ENCODE results near the gene CYP1A2. TPM values are rescaled to one million over a fixed set of nuclear protein-coding genes. Genes with fewer than 3 reads are reported as not detected.

The CYP1A2 gene
- total and polyA plus RNA-seq, 2 of the 13 experiments (the other 11 are each of a cell fraction or from before 2014, with no cell fraction given) = 0.07 TPM; not detected in 1

DNA sequence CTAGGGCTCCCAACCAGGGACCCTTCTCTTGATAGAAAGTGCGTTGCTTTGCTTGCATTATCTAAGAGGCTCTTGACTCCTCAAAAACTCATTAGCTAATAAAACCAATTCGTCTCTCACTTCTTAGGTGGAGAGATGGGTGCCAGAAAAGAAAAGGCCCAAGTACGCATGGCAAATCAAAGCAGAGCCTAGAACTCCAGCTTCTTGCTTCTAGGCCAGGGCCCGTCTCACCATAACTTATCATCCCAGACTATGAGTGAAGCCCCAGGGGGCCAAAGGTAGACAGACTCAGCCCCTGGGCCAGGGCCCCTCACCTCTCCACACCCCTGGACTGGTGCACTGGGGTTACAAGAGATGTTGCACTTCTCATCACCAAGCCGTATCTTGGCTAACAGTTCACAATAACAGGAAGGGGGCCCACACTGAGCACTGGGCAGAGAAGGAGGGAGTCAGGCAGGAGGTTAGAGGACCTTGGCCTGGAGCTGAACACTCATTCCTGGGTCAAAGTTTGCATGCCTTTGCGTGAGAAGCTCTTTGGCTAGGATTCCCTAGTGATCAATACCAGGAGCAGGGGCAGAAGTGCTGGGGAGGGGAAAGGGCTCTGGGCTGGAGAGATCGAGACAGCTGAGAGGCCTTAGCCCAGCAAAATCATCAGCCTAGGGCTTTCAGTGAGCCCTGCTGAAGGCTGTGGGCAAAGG, 17.9 kb upstream of the CYP1A2 start (continued):
- TF ChIP-seq, protein P1, sequence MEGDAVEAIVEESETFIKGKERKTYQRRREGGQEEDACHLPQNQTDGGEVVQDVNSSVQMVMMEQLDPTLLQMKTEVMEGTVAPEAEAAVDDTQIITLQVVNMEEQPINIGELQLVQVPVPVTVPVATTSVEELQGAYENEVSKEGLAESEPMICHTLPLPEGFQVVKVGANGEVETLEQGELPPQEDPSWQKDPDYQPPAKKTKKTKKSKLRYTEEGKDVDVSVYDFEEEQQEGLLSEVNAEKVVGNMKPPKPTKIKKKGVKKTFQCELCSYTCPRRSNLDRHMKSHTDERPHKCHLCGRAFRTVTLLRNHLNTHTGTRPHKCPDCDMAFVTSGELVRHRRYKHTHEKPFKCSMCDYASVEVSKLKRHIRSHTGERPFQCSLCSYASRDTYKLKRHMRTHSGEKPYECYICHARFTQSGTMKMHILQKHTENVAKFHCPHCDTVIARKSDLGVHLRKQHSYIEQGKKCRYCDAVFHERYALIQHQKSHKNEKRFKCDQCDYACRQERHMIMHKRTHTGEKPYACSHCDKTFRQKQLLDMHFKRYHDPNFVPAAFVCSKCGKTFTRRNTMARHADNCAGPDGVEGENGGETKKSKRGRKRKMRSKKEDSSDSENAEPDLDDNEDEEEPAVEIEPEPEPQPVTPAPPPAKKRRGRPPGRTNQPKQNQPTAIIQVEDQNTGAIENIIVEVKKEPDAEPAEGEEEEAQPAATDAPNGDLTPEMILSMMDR (CRISPR knock-in tag; IDR thresholded peaks at IDR 0.05) = peak; percentile 28; the same call in 1 of the 2 replicates
- no peak for TF ChIP-seq EHMT2 (IDR thresholded peaks at IDR 0.05; ENCODE audit: borderline replicate concordance, low read depth, low read length)
- TF ChIP-seq CREB3 (CRISPR knock-in tag; IDR thresholded peaks at IDR 0.05) = no peak
- TF ChIP-seq, protein P2, sequence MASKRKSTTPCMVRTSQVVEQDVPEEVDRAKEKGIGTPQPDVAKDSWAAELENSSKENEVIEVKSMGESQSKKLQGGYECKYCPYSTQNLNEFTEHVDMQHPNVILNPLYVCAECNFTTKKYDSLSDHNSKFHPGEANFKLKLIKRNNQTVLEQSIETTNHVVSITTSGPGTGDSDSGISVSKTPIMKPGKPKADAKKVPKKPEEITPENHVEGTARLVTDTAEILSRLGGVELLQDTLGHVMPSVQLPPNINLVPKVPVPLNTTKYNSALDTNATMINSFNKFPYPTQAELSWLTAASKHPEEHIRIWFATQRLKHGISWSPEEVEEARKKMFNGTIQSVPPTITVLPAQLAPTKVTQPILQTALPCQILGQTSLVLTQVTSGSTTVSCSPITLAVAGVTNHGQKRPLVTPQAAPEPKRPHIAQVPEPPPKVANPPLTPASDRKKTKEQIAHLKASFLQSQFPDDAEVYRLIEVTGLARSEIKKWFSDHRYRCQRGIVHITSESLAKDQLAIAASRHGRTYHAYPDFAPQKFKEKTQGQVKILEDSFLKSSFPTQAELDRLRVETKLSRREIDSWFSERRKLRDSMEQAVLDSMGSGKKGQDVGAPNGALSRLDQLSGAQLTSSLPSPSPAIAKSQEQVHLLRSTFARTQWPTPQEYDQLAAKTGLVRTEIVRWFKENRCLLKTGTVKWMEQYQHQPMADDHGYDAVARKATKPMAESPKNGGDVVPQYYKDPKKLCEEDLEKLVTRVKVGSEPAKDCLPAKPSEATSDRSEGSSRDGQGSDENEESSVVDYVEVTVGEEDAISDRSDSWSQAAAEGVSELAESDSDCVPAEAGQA (IDR thresholded peaks at IDR 0.05; ENCODE audit: low read depth) = 0 out of 2 replicates have a peak, but pooled peaks have one; percentile 38
- TF ChIP-seq, protein P2 (CRISPR knock-in tag; IDR thresholded peaks at IDR 0.05; ENCODE audit: borderline replicate concordance) = no peak
- TF ChIP-seq ZBTB4 (CRISPR knock-in tag; IDR thresholded peaks at IDR 0.05; ENCODE audit: borderline replicate concordance) = peak; percentile 77; the same call in 1 of the 2 replicates
- no peak for TF ChIP-seq KLF15 (CRISPR knock-in tag; IDR thresholded peaks at IDR 0.05; ENCODE audit: borderline replicate concordance)
- peak; percentile 74; the same call in 1 of the 2 replicates for TF ChIP-seq ARNTL (CRISPR knock-in tag; IDR thresholded peaks at IDR 0.05)
- TF ChIP-seq, protein P3, sequence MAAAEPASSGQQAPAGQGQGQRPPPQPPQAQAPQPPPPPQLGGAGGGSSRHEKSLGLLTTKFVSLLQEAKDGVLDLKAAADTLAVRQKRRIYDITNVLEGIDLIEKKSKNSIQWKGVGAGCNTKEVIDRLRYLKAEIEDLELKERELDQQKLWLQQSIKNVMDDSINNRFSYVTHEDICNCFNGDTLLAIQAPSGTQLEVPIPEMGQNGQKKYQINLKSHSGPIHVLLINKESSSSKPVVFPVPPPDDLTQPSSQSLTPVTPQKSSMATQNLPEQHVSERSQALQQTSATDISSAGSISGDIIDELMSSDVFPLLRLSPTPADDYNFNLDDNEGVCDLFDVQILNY (CRISPR knock-in tag; conservative IDR thresholded peaks at IDR 0.05) = no peak
- TF ChIP-seq ZNF644 (CRISPR knock-in tag; IDR thresholded peaks at IDR 0.05; ENCODE audit: low read depth) = peak; percentile 73
